Measurements from ENCODE around the gene PSTPIP1.

DNA sequence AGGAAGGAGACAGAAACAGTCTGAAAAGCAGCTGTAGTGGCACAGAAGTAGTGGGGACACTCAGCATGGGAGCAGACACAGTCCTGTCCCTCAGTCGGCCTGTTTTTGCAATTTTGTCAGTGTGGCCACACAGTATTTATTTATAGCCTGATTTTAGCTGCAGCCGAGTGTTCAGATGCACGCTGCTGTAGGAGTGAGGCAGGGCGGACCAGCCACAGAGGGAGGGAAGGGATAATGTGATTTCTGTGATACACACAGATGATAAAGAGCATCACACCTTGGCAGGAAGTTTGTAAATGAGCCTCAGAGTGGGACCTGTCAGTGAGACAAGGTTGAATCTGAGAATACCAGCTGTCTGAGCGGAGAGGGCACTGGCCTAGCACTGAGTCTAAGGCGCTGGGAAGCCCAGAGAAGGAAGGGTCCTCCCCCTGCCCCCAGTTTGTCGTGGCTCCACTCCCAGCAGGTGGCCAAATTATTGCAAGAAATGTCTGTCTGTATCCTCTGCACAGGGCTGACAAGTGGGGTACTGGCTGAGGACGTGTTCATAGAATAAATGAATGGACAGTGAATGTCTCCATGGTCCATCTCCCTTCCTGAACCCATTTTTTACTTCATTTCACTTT lies 3.8 kb downstream of the PSTPIP1 start:
- no peak for TF ChIP-seq CTCF (conservative IDR thresholded peaks at IDR 0.05; ENCODE audit: low read length)
- TF ChIP-seq EZH2phosphoT487 (IDR thresholded peaks at IDR 0.05; ENCODE audit: borderline replicate concordance) = no peak
